GM19023 (cell line): ENCODE results near the gene LPP.

Source experiments
- ATAC-seq: cut with Tn5 transposase; IDR thresholded peaks from one replicate; pipeline ENCODE4 v1.9.1; 2021; ENCODE audit warnings: mild to moderate bottlenecking, moderate library complexity; ENCODE audit not compliant: unreplicated experiment

The LPP gene

DNA sequence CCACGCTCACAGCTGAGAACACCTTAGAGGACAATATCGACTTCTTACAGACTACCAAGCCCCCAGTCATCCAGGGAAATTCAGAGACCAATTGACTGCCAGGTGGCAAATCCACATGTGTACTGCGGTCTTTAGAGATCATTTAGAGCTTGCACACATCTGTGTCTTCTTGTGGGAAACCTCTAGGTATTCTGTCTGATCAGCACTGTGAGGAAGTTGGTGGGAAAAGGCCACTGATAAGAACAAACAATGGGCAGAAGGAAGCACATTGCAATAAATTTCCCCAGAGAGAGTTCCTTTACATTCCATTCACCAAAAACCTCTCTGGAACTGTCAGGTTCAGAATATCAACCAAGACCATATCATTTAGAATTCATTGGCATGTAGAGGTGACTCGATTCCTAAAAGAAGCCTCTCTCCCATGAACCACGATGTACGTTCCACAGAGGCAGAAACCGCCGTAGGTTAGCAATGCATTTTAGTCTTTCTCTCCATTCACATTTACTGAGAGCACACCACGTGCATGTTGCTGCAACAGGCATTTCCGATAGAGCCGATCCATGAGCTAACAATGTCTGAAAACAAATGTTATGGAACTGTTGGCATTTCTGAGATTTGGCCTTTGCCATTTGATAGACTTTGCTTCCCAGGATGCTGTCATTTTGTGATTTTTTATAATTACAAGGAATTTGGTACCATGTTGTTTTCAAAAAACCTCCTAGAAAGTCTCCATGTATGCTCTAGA lies 730.5 kb downstream of the LPP start:
- ATAC-seq, result no peak

DNA sequence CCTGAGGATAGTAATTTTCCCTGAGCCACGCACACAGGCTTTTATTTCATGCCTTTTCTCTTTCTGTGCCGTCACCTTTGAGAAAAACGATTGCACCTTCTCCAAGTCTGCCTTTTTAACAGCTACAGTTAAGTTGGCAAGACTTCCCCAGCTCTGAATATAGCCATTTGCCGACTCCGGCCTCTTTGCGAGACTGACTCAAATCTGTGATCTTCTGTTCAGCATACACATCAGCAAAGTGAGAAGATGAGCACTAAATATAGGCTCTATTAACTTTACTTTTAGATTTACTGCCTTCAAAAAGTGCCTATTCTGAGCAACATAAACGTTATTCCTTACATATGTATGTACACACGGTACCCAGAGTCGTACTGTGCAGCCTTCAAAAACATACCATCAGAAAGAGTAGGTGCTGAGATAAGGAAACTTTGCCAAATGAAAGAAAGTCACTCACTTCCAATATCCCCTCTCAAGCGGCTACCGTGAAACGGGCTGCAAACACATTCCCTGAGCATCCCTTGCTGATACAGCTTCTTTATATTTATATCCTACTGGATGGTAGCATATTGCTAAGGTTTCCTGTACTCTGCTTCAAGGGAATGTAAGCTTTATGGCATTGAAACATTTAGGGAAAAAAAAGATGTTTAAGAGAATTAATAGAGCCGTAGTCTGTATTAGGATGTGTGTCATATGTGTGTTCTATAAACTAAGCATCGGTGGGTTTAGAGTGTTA lies 734.5 kb downstream of the LPP start:
- ATAC-seq, result no peak

GRCh38 chr3:188889054-188889491 lies 735.1 kb downstream of the LPP start:
- ATAC-seq, result no peak

GRCh38 chr3:188890572-188891270 lies 736.8 kb downstream of the LPP start:
- ATAC-seq, result no peak

DNA sequence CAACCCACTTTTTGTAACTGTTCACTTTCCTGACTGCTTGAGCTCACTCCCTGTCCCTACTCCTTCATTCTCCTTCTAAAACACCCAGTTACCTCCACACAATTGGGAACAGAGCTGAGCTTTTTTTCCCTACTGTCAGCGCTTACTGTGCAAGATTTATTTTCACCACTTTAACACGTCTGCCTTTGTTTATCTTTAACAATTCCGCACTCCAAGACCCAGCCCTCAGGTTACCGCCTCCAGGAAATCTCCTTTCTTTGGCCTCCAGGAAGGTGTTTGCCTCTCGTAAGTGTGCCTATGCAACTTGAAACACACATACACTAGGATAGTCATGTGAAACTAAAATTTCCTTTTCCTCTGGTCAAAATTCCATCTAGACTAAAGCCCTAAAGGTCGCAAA lies 745.9 kb downstream of the LPP start:
- no peak for ATAC-seq

GRCh38 chr3:188900421-188900951 lies 746.5 kb downstream of the LPP start:
- no peak for ATAC-seq

DNA sequence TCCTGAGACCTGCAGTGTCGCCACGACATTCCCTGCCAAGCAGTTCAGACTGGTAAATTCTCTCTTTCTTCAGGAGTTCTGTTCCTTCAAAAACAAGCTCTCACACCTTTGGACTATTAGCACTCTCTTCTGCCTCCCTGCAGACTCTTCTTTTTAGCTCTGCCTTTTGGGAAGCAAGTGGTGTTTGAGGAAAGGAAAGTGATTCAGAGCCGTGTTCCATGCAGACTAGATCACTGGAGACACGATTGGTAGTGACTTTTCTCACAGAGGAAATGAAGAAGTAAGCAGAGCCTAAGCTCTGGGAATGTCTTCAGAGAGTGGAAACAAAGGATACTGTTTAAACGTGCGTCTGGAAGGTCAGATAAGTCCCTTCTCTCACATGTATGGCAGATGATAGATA lies 747.2 kb downstream of the LPP start:
- no peak for ATAC-seq

DNA sequence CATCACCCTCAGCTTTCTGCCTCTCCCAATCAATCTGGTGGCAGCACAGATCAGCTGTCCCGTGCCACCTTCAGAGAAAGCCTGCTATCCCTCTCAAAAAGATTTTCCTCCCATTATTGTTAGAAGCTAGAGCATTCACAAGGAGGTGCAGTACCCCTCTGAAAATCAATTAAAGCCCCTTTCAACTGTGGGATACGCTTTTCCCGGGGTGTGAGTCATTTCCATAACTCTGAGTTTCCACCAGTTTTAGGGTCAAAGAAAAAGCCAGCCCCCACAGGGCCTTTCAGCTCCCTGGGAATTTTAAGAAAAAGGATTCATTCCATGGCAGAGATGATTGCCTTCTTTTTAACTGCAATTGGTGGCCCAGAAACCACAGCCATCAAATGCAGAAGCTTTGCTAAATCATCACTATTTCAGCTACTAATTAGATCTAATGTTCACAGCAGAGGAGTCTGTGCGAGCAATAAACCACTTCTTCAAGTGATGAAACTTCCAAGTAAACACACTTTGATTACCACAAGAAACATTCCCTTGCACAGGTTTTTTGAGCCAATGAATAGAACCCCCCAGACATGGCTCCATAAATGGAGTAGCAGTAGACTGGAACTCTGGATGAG lies 747.8 kb downstream of the LPP start:
- ATAC-seq, result no peak

- no peak for ATAC-seq
These were observed 750.7 kb downstream of the LPP start for GRCh38 chr3:188904670-188905069.

- ATAC-seq, result no peak
These were observed 751.6 kb downstream of the LPP start for GRCh38 chr3:188905547-188905946.

DNA sequence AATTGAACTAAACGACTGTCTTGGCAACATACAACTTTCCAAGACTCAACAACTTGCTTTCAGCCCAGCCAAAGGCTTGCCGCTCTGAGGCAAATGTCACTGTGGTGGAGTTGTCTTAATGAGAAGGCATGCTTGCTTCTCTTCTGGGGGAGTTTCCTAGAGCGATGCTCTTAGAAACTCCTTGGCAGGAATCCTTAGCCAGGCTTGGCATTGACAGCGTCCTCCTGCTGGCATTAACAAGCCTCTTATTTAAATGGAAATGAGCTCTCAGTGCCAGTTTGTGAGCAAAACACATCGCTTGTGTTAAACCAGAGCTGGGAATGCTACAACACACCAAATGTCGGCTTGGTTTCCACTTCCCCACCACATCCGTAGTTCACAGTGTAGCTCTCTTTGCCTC lies 752.3 kb downstream of the LPP start:
- ATAC-seq, result no peak

- ATAC-seq, result no peak
These were observed 754.3 kb downstream of the LPP start for GRCh38 chr3:188908002-188908850.

DNA sequence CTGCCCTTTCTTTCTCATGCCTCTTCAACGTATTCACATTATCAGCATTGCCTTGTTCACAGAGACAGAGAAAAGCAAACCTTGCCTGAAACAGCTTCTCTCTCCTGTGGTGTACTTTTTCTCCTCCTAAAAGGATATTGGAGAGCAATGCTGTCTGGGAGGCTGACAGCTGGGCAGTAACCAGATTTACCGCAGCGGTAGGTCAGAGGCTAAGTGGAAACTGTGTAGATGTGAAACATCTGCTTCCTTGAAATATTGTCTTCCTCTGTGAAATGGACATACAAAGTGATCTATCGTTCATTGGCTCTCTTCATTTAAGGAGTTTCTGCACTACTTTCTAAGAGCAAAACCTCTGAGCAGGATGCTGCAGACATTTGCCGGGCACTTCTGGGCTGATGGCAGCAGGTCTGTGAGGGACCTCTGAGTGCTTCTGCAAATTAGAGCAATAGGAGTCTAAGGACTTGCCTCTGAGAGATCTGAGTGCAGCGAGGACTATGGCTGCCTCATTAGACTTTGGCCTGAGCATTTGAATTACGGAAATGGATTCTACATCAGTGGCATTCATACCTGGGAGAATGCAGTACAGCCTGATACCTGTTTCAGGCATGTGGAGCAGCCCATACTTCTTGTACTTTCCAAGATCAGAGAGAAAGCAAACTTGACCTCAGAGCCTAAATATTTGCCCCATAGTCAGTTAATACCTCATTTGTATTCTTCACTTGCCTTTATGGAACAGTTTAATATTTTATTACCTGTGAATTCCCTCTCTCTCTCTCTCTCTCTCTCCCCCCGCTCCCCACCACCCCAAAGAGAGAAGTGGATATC lies 757.3 kb downstream of the LPP start:
- no peak for ATAC-seq

DNA sequence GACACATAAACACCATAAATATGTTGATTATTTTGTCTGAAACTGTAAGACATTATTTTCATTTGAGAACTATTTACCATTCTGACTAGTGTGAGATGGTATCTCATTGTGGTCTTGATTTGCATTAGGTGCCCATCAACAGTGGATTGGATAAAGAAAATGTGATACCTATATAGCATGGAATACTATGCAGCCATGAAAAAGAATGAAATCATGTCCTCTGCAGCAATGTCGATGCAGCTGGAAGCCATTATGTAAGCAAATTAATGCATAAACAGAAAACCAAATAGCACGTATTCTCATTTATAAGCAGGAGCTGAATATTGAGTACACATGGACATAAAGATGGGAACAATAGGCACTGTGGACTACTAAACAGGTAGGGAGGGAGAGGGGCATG lies 759.1 kb downstream of the LPP start:
- ATAC-seq, result no peak

GRCh38 chr3:188914552-188914951 lies 760.6 kb downstream of the LPP start:
- no peak for ATAC-seq

DNA sequence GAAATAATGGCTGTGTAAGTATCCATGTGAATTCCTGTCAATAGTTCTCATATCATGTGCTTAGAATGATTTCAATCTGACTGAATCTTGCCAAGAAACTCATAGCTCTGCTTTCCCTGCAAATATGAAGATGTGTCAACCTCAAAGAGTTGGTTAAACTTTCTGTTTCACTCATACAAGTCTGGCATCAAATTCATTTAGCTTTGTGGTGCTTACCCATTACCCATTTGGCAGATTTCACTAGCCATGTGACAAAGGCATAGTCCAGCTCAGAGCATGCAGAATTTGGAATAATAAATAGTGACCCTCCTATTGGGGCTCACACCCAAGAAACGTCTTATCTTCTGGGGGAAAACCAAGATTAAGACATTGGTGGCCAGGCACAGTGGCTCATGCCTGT lies 761.2 kb downstream of the LPP start:
- no peak for ATAC-seq

DNA sequence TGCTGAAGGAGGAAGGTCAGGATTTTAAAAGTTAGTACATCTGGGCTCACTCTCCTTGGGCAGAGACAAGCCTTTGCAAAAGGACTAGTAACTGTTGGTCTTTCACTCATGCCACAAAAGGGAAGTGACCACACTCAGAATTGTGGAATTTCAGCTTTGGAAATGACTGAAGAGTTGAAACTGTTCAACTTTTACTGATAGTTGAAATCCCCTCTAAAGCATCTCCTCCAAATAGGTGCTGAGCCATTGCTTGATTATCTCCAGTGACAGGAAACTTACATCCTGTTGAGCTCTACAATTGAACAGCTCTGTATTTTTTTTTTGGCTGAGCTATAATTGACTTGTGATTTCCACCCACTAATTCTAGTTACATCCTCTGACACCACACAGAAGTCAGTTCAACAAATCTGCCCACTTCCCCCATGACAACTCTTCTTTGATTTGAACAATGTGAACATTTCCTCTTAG lies 763.0 kb downstream of the LPP start:
- ATAC-seq, result no peak

- no peak for ATAC-seq
These were observed 764.1 kb downstream of the LPP start for GRCh38 chr3:188918093-188918492.

DNA sequence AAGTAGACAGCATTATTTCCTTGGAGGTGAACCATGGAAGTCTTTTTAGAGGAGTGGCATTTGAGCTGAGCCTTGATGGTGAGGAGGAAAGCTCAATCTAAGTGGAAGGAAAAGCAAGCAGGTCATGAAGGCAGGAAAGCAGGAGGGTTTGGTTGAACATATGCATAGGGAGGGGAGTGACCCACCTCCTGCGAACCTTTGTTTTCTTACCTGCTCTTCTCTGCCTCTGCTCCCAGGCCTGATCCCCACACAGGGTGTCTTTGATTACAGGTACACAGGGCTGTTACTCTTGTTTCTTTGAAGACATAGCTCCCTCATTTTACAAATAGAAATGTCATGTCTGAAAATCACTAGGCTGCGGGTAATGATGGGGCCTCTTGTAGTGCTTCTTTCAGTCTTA lies 769.7 kb downstream of the LPP start:
- no peak for ATAC-seq
